MM.1S (cell line): Measurements from ENCODE around the gene ZNF286A.
"Not testable (repeated sequence)": the region's sequence is repeated elsewhere in the genome, so short reads cannot be mapped to it uniquely, and the experiment has no call there.

Experiments used
- CTCF ChIP-seq: fragments of 300-600 bp; sonication (generic); IDR thresholded peaks from 2 replicates; pipeline ENCODE4 v1.5.1; 2016; ENCODE audit warnings: antibody characterized with exemption, low read length, mixed read lengths
- EZH2 ChIP-seq: fragments of 300-600 bp; sonication (generic); optimal IDR thresholded peaks from 2 replicates; pipeline ENCODE3; 2017; ENCODE audit warnings: low read depth, mild to moderate bottlenecking, antibody characterized with exemption, low read length, mixed read lengths

- TF ChIP-seq CTCF, EZH2: not testable (repeated sequence)
Observed at GRCh38 chr17:15699937-15700336, 385 bp downstream of the ZNF286A start.
